ENCODE results near the gene FAM210A. TPM values are rescaled to one million over a fixed set of nuclear protein-coding genes. Genes with fewer than 3 reads are reported as not detected.

Gene FAM210A
- total and polyA plus RNA-seq, 2 donors (not counting 1 experiment from before 2014, with no cell fraction given): 4.2 to 11.4 TPM

GRCh38 chr18:13629841-13630715 lies 96.3 kb downstream of the FAM210A start:
- H3K79me2 ChIP-seq (ENCODE audit: control insufficient read depth, insufficient read depth, low read length): peaks cover 51% of the 10 kb centered on the region
- no peak overlapping the region for H3K9ac ChIP-seq (ENCODE audit: low read length)
- H3K27ac ChIP-seq (ENCODE audit: low read length in 2 of 2): no peak overlapping the region
- H3K4me3 ChIP-seq (ENCODE audit: control extremely low read depth in 1 of 5, extremely low read depth in 1 of 5, insufficient read depth in 1 of 5, low read depth in 2 of 5, low read length in 4 of 5): no peak overlapping the region
- Mint-ChIP-seq H3K27me3 (no peaks in the 10 kb centered on the region), H3K4me1 (peaks cover 18% of the 10 kb centered on the region), H3K27ac (peak overlapping the region; percentile 42), H3K4me3 (peak overlapping the region; percentile 55), H3K9me3 (ENCODE audit: insufficient read depth) (no peaks in the 10 kb centered on the region)
- TF ChIP-seq CTCF (IDR thresholded peaks at IDR 0.05) (peak; percentile 95), EZH2 (IDR thresholded peaks at IDR 0.05; ENCODE audit: borderline replicate concordance, insufficient read depth, low read depth, low read length, poor library complexity, severe bottlenecking) (no peak)
- H4K20me1 ChIP-seq (ENCODE audit: control insufficient read depth, insufficient read depth, low read length, poor library complexity, severe bottlenecking): no peaks in the 10 kb centered on the region
- no peak overlapping the region for H3K4me2 ChIP-seq (replicated peaks; ENCODE audit: low read depth, low read length, poor library complexity, severe bottlenecking)
- H3K4me1 ChIP-seq (ENCODE audit: control insufficient read depth in 2 of 2, insufficient read depth in 2 of 2, low read length in 2 of 2): peaks cover 5 to 6% of the 10 kb centered on the region in 2 donors
- CTCF ChIA-PET: interaction anchor here (0.6 to 15.6 kb wide), 22 partner anchors 9 to 906 kb away, joined by 3 to 344 read pairs (median 3); partner anchors contain the start of genes FAM210A and RNMT
- POLR2A ChIA-PET: no interaction called here
- H3K27me3 ChIP-seq (replicated peaks in 1 of 4; ENCODE audit: control extremely low read depth in 1 of 4, control insufficient read depth in 3 of 4, insufficient read depth in 4 of 4, low read length in 3 of 4): no peaks in the 10 kb centered on the region
- H3K9me3 ChIP-seq (ENCODE audit: control extremely low read depth in 1 of 3, control insufficient read depth in 2 of 3, insufficient read depth in 1 of 3, low read length in 2 of 3): peaks cover 0 to 10% (median 1%) of the 10 kb centered on the region in 3 donors
- peak; percentile 95 for ATAC-seq (ENCODE audit: low read depth)
- no peak overlapping the region for H2AFZ ChIP-seq (ENCODE audit: insufficient read depth, low read depth, low read length, poor library complexity, severe bottlenecking)
- peak; percentile 82 for DNase-seq
- H3K36me3 ChIP-seq (replicated peaks in 1 of 2; ENCODE audit: control extremely low read depth in 1 of 2, control insufficient read depth in 1 of 2, extremely low read depth in 1 of 2, insufficient read depth in 2 of 2, low read length in 1 of 2): peaks cover 0 to 4% of the 10 kb centered on the region in 2 experiments
- WGBS (ENCODE audit: insufficient coverage): 57% methylated on average over 3 of the region's 8 CpGs
- intact Hi-C loops (cut with micrococcal nuclease): loop anchor here (1.0 kb wide), 4 partner anchors 16 to 414 kb away; no protein-coding TSS in a partner anchor

- Mint-ChIP-seq H3K4me1 (peaks cover 18% of the 10 kb centered on the region), H3K27ac (peak overlapping the region; percentile 47), H3K9me3 (ENCODE audit: insufficient read depth) (no peaks in the 10 kb centered on the region), H3K4me3 (no peak overlapping the region), H3K27me3 (no peaks in the 10 kb centered on the region)
- Histone ChIP-seq H3K27ac (ENCODE audit: low read length in 2 of 2) (no peak overlapping the region), H3K27me3 (replicated peaks in 1 of 4; ENCODE audit: control extremely low read depth in 1 of 4, control insufficient read depth in 3 of 4, insufficient read depth in 4 of 4, low read length in 3 of 4) (no peaks in the 10 kb centered on the region), H3K79me2 (ENCODE audit: control insufficient read depth, insufficient read depth, low read length) (peaks cover 68% of the 10 kb centered on the region), H3K4me1 (ENCODE audit: control insufficient read depth in 2 of 2, insufficient read depth in 2 of 2, low read length in 2 of 2) (peaks cover 5 to 6% of the 10 kb centered on the region in 2 donors), H3K4me2 (replicated peaks; ENCODE audit: low read depth, low read length, poor library complexity, severe bottlenecking) (no peak overlapping the region), H2AFZ (ENCODE audit: insufficient read depth, low read depth, low read length, poor library complexity, severe bottlenecking) (no peak overlapping the region), H4K20me1 (ENCODE audit: control insufficient read depth, insufficient read depth, low read length, poor library complexity, severe bottlenecking) (no peaks in the 10 kb centered on the region), H3K4me3 (ENCODE audit: control extremely low read depth in 1 of 5, extremely low read depth in 1 of 5, insufficient read depth in 1 of 5, low read depth in 2 of 5, low read length in 4 of 5) (no peak overlapping the region), H3K9ac (ENCODE audit: low read length) (no peak overlapping the region), H3K9me3 (ENCODE audit: control extremely low read depth in 1 of 3, control insufficient read depth in 2 of 3, insufficient read depth in 1 of 3, low read length in 2 of 3) (peaks cover 0 to 10% (median 1%) of the 10 kb centered on the region in 3 donors), H3K36me3 (replicated peaks in 1 of 2; ENCODE audit: control extremely low read depth in 1 of 2, control insufficient read depth in 1 of 2, extremely low read depth in 1 of 2, insufficient read depth in 2 of 2, low read length in 1 of 2) (peaks cover 0 to 4% of the 10 kb centered on the region in 2 experiments)
- 67% methylated on average over 9 of the region's 9 CpGs for WGBS (ENCODE audit: insufficient coverage)
- DNase-seq: no peak
- ChIA-PET CTCF (interaction anchor here (1.0 to 15.6 kb wide), 6 partner anchors 14 to 469 kb away, joined by 3 to 344 read pairs (median 19); no protein-coding TSS in a partner anchor), POLR2A (no interaction called here)
- intact Hi-C loops (cut with micrococcal nuclease): no loop called here
- TF ChIP-seq EZH2 (IDR thresholded peaks at IDR 0.05; ENCODE audit: borderline replicate concordance, insufficient read depth, low read depth, low read length, poor library complexity, severe bottlenecking) (no peak), CTCF (IDR thresholded peaks at IDR 0.05) (no peak)
- no peak for ATAC-seq (ENCODE audit: low read depth)
These were observed 98.1 kb downstream of the FAM210A start for GRCh38 chr18:13628211-13628610.
